GM12878 (cell line): ENCODE data around the gene THAP3. TPM values are rescaled to one million over a fixed set of nuclear protein-coding genes. Genes with fewer than 3 reads are reported as not detected.
A peak's percentile ranks its signal among the peaks of the same experiment; 100 is the strongest.

Experiments used
- ATAC-seq: fragments of 200-7000 bp; cut with Tn5 transposase; 3 replicates; pipeline ENCODE4 v1.9.1; 2020; ENCODE audit warnings: mild to moderate bottlenecking, moderate library complexity
- BruUV-seq: library from RNA; stranded (reverse); fragments of 400-500 nt; replicated peaks from 2 replicates; lab custom pipeline; 2021; lab: Mats Ljungman, UMichigan
- CTCF ChIA-PET: fragments of 300-600 bp; sonication (Branson Sonifier 250); formaldehyde crosslinking; extraction: SDS; loops from one replicate; lab custom pipeline; 2021; ENCODE audit warnings: inconsistent platforms; lab: Yijun Ruan, JAX
- POLR2A ChIA-PET: fragments of 350-600 bp; formaldehyde crosslinking; extraction: SDS; loops from one replicate; lab custom pipeline; 2021; ENCODE audit warnings: inconsistent platforms; lab: Charles Lee
- RAD21 ChIA-PET: fragments of 300-600 bp; sonication (Branson Sonifier 250); formaldehyde crosslinking; loops from one replicate; lab custom pipeline; 2023; ENCODE audit warnings: antibody characterized with exemption; ENCODE audit not compliant: unreplicated experiment; lab: Charles Lee
- SMC1A ChIA-PET: fragments of 300-600 bp; sonication (Branson Sonifier 250); formaldehyde crosslinking; loops from one replicate; lab custom pipeline; 2023; ENCODE audit not compliant: unreplicated experiment, uncharacterized antibody; lab: Charles Lee
- DNase-seq: peaks from one replicate; pipeline ENCODE4 v3.0.0-alpha.2; 2011; ENCODE audit warnings: low read depth, low spot score
- FAIRE-seq: peaks from 3 replicates; lab custom pipeline; 2011; peaks lifted over from hg19 to GRCh38; lab: Jason Lieb, UNC
- H2AFZ ChIP-seq: 2 replicates; pipeline ENCODE4 v1.6.0; 2011; ENCODE audit warnings: low read depth, low read length, control low read depth; ENCODE audit not compliant: control insufficient read depth
- H3K27ac ChIP-seq: 2 replicates; pipeline ENCODE4 v1.5.1; 2011; ENCODE audit warnings: control low read depth; ENCODE audit not compliant: control insufficient read depth, insufficient read depth
- H3K27me3 ChIP-seq, 2 experiments: replicated peaks in 1 of 2; 2 replicates each; pipeline versions ENCODE4 v1.6.0 to v1.6.1; 2011; ENCODE audit warnings: low read length in 1 of 2; ENCODE audit not compliant: control insufficient read depth in 2 of 2, insufficient read depth in 2 of 2
- H3K36me3 ChIP-seq, 2 experiments: 2 replicates each; pipeline ENCODE4 v1.5.1; 2011; ENCODE audit warnings: low read length in 1 of 2; ENCODE audit not compliant: control insufficient read depth in 2 of 2, insufficient read depth in 2 of 2
- H3K4me1 ChIP-seq: 2 replicates; pipeline ENCODE4 v1.6.1; 2011; ENCODE audit warnings: mild to moderate bottlenecking, low read length, moderate library complexity, mixed read lengths; ENCODE audit not compliant: control insufficient read depth, insufficient read depth
- H3K4me2 ChIP-seq: 2 replicates; pipeline ENCODE4 v1.6.0; 2011; ENCODE audit warnings: control low read depth; ENCODE audit not compliant: control insufficient read depth, insufficient read depth
- H3K4me3 ChIP-seq: fragments of 200-600 bp; sonication (generic); 2 replicates; pipeline ENCODE4 v1.5.1; 2016
- H3K79me2 ChIP-seq: 2 replicates; pipeline ENCODE4 v1.6.0; 2011; ENCODE audit warnings: low read length; ENCODE audit not compliant: control insufficient read depth, insufficient read depth
- H3K9ac ChIP-seq: 2 replicates; pipeline ENCODE4 v1.8.0; 2011; ENCODE audit warnings: low read length, control low read depth, mixed read lengths; ENCODE audit not compliant: control insufficient read depth, insufficient read depth
- H3K9me3 ChIP-seq: replicated peaks from 3 replicates; pipeline ENCODE4 v1.5.1; 2011; ENCODE audit warnings: mild to moderate bottlenecking, low read length; ENCODE audit not compliant: control insufficient read depth, insufficient read depth
- H4K20me1 ChIP-seq: 2 replicates; pipeline ENCODE4 v1.6.0; 2011; ENCODE audit not compliant: control insufficient read depth, insufficient read depth
- BACH1 ChIP-seq: fragments of 450-650 bp; IDR thresholded peaks from 2 replicates; pipeline ENCODE4 v1.6.1; 2017; ENCODE audit warnings: mild to moderate bottlenecking, borderline replicate concordance
- BHLHE40 ChIP-seq, 2 experiments: fragments of 450-650 bp in 1 of 2; IDR thresholded peaks; 2 replicates each; pipeline ENCODE4 v1.6.1; 2011 to 2017; ENCODE audit warnings: low read depth in 2 of 2, borderline replicate concordance in 1 of 2, improper control_type of control experiment in 1 of 2, low read length in 1 of 2, mild to moderate bottlenecking in 1 of 2
- CBX3 ChIP-seq: fragments of 200-600 bp; sonication (generic); IDR thresholded peaks from 2 replicates; pipeline ENCODE4 v1.6.1; 2016; ENCODE audit warnings: low read depth, borderline replicate concordance
- EGR1 ChIP-seq, 2 experiments: IDR thresholded peaks; 1 replicate in 1 of 2; 2 replicates in 1 of 2; pipeline ENCODE4 v1.6.1; 2011 to 2012; ENCODE audit warnings: low read depth in 2 of 2, low read length in 2 of 2, borderline replicate concordance in 1 of 2, mild to moderate bottlenecking in 1 of 2, moderate library complexity in 1 of 2
- IKZF2 ChIP-seq, 2 experiments: fragments of 450-650 bp; IDR thresholded peaks; 2 replicates each; pipeline ENCODE4 v1.6.1; 2017; ENCODE audit warnings: mild to moderate bottlenecking in 2 of 2, moderate library complexity in 2 of 2
- NR2C1 ChIP-seq: fragments of 450-650 bp; IDR thresholded peaks from 2 replicates; pipeline ENCODE4 v1.6.1; 2017; ENCODE audit warnings: antibody characterized with exemption, mild to moderate bottlenecking, moderate library complexity
- NR2F1 ChIP-seq: fragments of 450-650 bp; conservative IDR thresholded peaks from 2 replicates; pipeline ENCODE4 v1.6.1; 2017; ENCODE audit warnings: mild to moderate bottlenecking
- NRF1 ChIP-seq: conservative IDR thresholded peaks from 2 replicates; pipeline ENCODE4 v1.6.1; 2011; ENCODE audit warnings: mild to moderate bottlenecking, low read depth, low read length, improper control_type of control experiment
- POLR2A ChIP-seq: IDR thresholded peaks from 2 replicates; pipeline ENCODE4 v1.6.1; 2011; ENCODE audit warnings: low read depth, mild to moderate bottlenecking, low read length
- POLR2AphosphoS2 ChIP-seq: IDR thresholded peaks from 2 replicates; pipeline ENCODE4 v1.6.1; 2011; ENCODE audit warnings: low read depth, mild to moderate bottlenecking, low read length, improper control_type of control experiment, moderate library complexity
- RUNX3 ChIP-seq: IDR thresholded peaks from 2 replicates; pipeline ENCODE4 v1.6.1; 2012; ENCODE audit warnings: low read length, inconsistent platforms
- SIN3A ChIP-seq: IDR thresholded peaks from 2 replicates; pipeline ENCODE4 v1.6.1; 2012; ENCODE audit warnings: low read depth, low read length, improper control_type of control experiment
- SMARCA5 ChIP-seq: fragments of 450-650 bp; IDR thresholded peaks from 2 replicates; pipeline ENCODE4 v1.6.1; 2017; ENCODE audit warnings: mild to moderate bottlenecking
- TAF1 ChIP-seq: IDR thresholded peaks from 2 replicates; pipeline ENCODE4 v1.6.1; 2011; ENCODE audit warnings: mild to moderate bottlenecking, low read depth, low read length, borderline replicate concordance
- WGBS: methylation state at CpG from one replicate; pipeline ENCODE4 v1.1.6; 2016; ENCODE audit warnings: low lambda C conversion rate; ENCODE audit not compliant: insufficient replicate concordance, insufficient coverage; ENCODE audit errors: missing lambda C conversion rate; 5-methylcytosine and 5-hydroxymethylcytosine counted together
- in situ Hi-C: fragments of 300-500 bp; cut with MboI; formaldehyde crosslinking; loops from 9 replicates; pipeline ENCODE4 v1.14.3; 2018; ENCODE audit warnings: mixed read lengths
- intact Hi-C: fragments of 100-400 bp; cut with micrococcal nuclease; formaldehyde crosslinking; loops from one replicate; pipeline ENCODE4 v1.14.2; 2022; ENCODE audit not compliant: unreplicated experiment
- polyA plus RNA-seq, 11 experiments: library from polyadenylated mRNA; depleted of rRNA in 4 of 11; unstranded in 6 of 11; stranded (reverse) in 5 of 11; fragments of >200 nt; fragmentation: Nextera tagmentation in 4 of 11; fragmentation: Illumina TruSeq in 1 of 11; extraction: Ambion mirVana in 4 of 11; extraction: Trizol in 1 of 11; gene quantifications; 1 replicate in 1 of 11; 2 replicates in 10 of 11; pipeline versions ENCODE4 v1.2.1 to v1.2.3, GENCODE V29; 2011 to 2016; ENCODE audit warnings: inconsistent platforms in 2 of 11, missing spikeins in 2 of 11, low read depth in 1 of 11
- total RNA-seq, 4 experiments: library from RNA; depleted of rRNA in 3 of 4; stranded (reverse); fragments of >200 nt in 3 of 4; fragmentation: Illumina TruSeq in 1 of 4; extraction: Trizol in 1 of 4; gene quantifications; 2 replicates each; pipeline versions ENCODE4 v1.2.1 to v1.2.3, GENCODE V29; 2013 to 2021
- TF ChIP-seq, protein P1 (sequence below): fragments of 450-650 bp; IDR thresholded peaks from 2 replicates; pipeline ENCODE4 v1.6.1; 2017; ENCODE audit warnings: mild to moderate bottlenecking, moderate library complexity
- TF ChIP-seq, protein P2 (sequence below): fragments of 450-650 bp; IDR thresholded peaks from 2 replicates; pipeline ENCODE4 v1.6.1; 2017; ENCODE audit warnings: mild to moderate bottlenecking, moderate library complexity

The THAP3 gene
- total and polyA plus RNA-seq, 10 of the 15 experiments (the other 5 are each of a cell fraction or from before 2014, with no cell fraction given): 1.5 to 19.5 (median 11.9) TPM

DNA sequence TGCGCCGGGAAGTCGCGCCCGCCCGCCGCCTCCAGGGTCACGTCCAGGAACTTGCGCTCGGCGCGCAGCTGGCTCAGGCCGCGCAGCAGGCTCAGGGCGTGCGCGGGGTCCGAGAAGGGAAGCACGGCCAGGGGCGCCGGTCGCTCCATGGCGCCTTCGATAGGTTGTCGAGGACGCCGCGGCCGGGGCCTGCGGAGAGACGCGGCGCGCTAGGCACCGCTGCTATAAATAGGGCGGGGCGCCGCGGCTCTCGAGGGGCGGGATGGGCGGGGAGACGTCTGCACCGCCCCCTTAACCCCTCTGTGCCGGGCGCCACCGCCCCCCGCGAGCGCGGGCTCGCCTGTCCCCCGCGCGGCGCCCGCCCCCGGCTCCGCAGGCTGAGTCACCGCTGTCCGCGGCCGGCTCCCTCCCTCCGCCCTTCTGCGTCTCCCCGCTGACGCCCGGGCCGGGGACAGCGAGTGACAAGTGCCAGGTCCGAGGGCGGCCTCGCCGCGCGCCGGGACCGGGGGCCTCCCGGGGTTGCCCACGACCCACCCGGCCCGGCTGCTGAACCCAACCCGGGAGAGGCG is 21.9 kb upstream of the THAP3 start, which contains the start of gene KLHL21:
Gene KLHL21, minus strand, starts transcription at position 201 of the 569 bp plus-strand sequence. Its CDS starts 52 bp downstream, at position 149.
- ChIA-PET RAD21 (interaction anchor here (1.1 to 3.9 kb wide), 2 partner anchors 22 to 23 kb away, joined by 3 to 38 read pairs; partner anchors contain the start of gene ZBTB48), SMC1A (no interaction called here), POLR2A (interaction anchor here (0.9 to 1.3 kb wide), 3 partner anchors 9 to 23 kb away, joined by 3 to 10 read pairs (median 3); partner anchors contain the start of gene ZBTB48), CTCF (interaction anchor here (1.0 to 5.4 kb wide), 2 partner anchors 9 to 48 kb away, joined by 3 to 39 read pairs; partner anchors contain the start of genes NOL9 and TAS1R1)
- BruUV-seq: no TSS peak
- H3K27ac ChIP-seq: peak within 1 kb of the TSS; percentile 79
- ATAC-seq (peak; percentile 76), FAIRE-seq (no peak), DNase-seq (no peak)
- under 1% methylated on average over 53 of the region's 84 CpGs for WGBS
- peak within 1 kb of the TSS; percentile 100 for H3K4me2 ChIP-seq
- no peaks in the 10 kb centered on the region for H4K20me1 ChIP-seq
- H3K9ac ChIP-seq: peak within 1 kb of the TSS; percentile 84
- H3K9me3 ChIP-seq: no peaks in the 10 kb centered on the region
- H3K4me3 ChIP-seq: peak within 1 kb of the TSS; percentile 94
- in situ Hi-C loops (no loop called here), intact Hi-C loops (loop anchor here (1.0 kb wide), 1 partner anchor 11 kb away; the partner anchor contains the start of gene PHF13)
- H3K36me3 ChIP-seq: peaks cover 2 to 3% of the 10 kb centered on the region in 2 experiments; a peak in 2 of 4 replicates
- peaks cover 36% of the 10 kb centered on the region for H3K79me2 ChIP-seq
- H2AFZ ChIP-seq: peak within 1 kb of the TSS; percentile 70
- peaks cover 13% of the 10 kb centered on the region for H3K4me1 ChIP-seq
- H3K27me3 ChIP-seq: no peaks in the 10 kb centered on the region
- peak; percentile 8; the same call in 1 of the 2 replicates for TF ChIP-seq SIN3A
- TF ChIP-seq IKZF2 (IDR thresholded peaks at IDR 0.05): no peak
- TF ChIP-seq, protein P1, sequence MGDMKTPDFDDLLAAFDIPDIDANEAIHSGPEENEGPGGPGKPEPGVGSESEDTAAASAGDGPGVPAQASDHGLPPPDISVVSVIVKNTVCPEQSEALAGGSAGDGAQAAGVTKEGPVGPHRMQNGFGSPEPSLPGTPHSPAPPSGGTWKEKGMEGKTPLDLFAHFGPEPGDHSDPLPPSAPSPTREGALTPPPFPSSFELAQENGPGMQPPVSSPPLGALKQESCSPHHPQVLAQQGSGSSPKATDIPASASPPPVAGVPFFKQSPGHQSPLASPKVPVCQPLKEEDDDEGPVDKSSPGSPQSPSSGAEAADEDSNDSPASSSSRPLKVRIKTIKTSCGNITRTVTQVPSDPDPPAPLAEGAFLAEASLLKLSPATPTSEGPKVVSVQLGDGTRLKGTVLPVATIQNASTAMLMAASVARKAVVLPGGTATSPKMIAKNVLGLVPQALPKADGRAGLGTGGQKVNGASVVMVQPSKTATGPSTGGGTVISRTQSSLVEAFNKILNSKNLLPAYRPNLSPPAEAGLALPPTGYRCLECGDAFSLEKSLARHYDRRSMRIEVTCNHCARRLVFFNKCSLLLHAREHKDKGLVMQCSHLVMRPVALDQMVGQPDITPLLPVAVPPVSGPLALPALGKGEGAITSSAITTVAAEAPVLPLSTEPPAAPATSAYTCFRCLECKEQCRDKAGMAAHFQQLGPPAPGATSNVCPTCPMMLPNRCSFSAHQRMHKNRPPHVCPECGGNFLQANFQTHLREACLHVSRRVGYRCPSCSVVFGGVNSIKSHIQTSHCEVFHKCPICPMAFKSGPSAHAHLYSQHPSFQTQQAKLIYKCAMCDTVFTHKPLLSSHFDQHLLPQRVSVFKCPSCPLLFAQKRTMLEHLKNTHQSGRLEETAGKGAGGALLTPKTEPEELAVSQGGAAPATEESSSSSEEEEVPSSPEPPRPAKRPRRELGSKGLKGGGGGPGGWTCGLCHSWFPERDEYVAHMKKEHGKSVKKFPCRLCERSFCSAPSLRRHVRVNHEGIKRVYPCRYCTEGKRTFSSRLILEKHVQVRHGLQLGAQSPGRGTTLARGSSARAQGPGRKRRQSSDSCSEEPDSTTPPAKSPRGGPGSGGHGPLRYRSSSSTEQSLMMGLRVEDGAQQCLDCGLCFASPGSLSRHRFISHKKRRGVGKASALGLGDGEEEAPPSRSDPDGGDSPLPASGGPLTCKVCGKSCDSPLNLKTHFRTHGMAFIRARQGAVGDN: no peak
- peak; percentile 42; the same call in 1 of the 2 replicates for TF ChIP-seq NR2F1
- TF ChIP-seq, protein P2, sequence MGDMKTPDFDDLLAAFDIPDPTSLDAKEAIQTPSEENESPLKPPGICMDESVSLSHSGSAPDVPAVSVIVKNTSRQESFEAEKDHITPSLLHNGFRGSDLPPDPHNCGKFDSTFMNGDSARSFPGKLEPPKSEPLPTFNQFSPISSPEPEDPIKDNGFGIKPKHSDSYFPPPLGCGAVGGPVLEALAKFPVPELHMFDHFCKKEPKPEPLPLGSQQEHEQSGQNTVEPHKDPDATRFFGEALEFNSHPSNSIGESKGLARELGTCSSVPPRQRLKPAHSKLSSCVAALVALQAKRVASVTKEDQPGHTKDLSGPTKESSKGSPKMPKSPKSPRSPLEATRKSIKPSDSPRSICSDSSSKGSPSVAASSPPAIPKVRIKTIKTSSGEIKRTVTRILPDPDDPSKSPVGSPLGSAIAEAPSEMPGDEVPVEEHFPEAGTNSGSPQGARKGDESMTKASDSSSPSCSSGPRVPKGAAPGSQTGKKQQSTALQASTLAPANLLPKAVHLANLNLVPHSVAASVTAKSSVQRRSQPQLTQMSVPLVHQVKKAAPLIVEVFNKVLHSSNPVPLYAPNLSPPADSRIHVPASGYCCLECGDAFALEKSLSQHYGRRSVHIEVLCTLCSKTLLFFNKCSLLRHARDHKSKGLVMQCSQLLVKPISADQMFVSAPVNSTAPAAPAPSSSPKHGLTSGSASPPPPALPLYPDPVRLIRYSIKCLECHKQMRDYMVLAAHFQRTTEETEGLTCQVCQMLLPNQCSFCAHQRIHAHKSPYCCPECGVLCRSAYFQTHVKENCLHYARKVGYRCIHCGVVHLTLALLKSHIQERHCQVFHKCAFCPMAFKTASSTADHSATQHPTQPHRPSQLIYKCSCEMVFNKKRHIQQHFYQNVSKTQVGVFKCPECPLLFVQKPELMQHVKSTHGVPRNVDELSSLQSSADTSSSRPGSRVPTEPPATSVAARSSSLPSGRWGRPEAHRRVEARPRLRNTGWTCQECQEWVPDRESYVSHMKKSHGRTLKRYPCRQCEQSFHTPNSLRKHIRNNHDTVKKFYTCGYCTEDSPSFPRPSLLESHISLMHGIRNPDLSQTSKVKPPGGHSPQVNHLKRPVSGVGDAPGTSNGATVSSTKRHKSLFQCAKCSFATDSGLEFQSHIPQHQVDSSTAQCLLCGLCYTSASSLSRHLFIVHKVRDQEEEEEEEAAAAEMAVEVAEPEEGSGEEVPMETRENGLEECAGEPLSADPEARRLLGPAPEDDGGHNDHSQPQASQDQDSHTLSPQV: 0 out of 2 replicates have a peak, but pooled peaks have one; percentile 2
- peak; percentile 55 for TF ChIP-seq SMARCA5
- TF ChIP-seq POLR2AphosphoS2: peak; percentile 52; the same call in 1 of the 2 replicates
- TF ChIP-seq POLR2A: peak; percentile 83
- TF ChIP-seq BACH1: peak; percentile 61
- no peak for TF ChIP-seq CBX3
- peak in 1 of 2 experiments; percentile 91; a peak in 2 of 3 replicates for TF ChIP-seq EGR1 (IDR thresholded peaks at IDR 0.05; ENCODE audit: borderline replicate concordance in 1 of 2, low read depth in 2 of 2, low read length in 2 of 2)
- TF ChIP-seq NRF1: no peak
- TF ChIP-seq NR2C1: 0 out of 2 replicates have a peak, but pooled peaks have one; percentile 5
- peak; percentile 21 for TF ChIP-seq RUNX3
- TF ChIP-seq TAF1: peak; percentile 23; the same call in 1 of the 2 replicates
- 0 out of 4 replicates have a peak, but pooled peaks of 1 of the 2 experiments have one; percentile 38 for TF ChIP-seq BHLHE40 (IDR thresholded peaks at IDR 0.05; ENCODE audit: borderline replicate concordance in 1 of 2, low read depth in 2 of 2, low read length in 1 of 2)
